Stimulated activated naive B cell treated with anti-CD40 and anti-IgM and Interleukin-4, amounts not matched to agents 10 μg/mL and 1 μg/mL and 100 μg/mL, for 72 hours (primary cell): Measurements from ENCODE around the gene CHMP4B.

Source experiments
- ATAC-seq, 2 donors: fragments of 150-1000 bp; cut with Tn5 transposase; replicated peaks; 2 replicates each; pipeline ENCODE4 v1.10.0; 2021; ENCODE audit warnings: moderate library complexity in 1 of 2
- DNase-seq: peaks from one replicate; pipeline ENCODE4 v3.0.0; 2021
- H3K27ac Mint-ChIP-seq: one replicate; pipeline ENCODE4 v1.8.0; 2022; ENCODE audit warnings: mild to moderate bottlenecking, mixed read lengths
- H3K27me3 Mint-ChIP-seq, 2 donors: one replicate each; pipeline ENCODE4 v1.8.0; 2022; ENCODE audit warnings: mixed read lengths in 2 of 2
- H3K36me3 Mint-ChIP-seq, 2 donors: one replicate each; pipeline ENCODE4 v1.8.0; 2022; ENCODE audit warnings: mixed read lengths in 2 of 2, mild to moderate bottlenecking in 1 of 2
- H3K4me1 Mint-ChIP-seq, 2 donors: one replicate each; pipeline ENCODE4 v1.8.0; 2022; ENCODE audit warnings: mixed read lengths in 2 of 2, mild to moderate bottlenecking in 1 of 2
- H3K4me3 Mint-ChIP-seq, 2 donors: one replicate each; pipeline ENCODE4 v1.8.0; 2022; ENCODE audit warnings: mild to moderate bottlenecking in 2 of 2, mixed read lengths in 2 of 2, moderate library complexity in 1 of 2
- H3K9me3 Mint-ChIP-seq, 2 donors: one replicate each; pipeline ENCODE4 v1.8.0; 2022; ENCODE audit warnings: mixed read lengths in 2 of 2, mild to moderate bottlenecking in 1 of 2

CHMP4B gene

DNA sequence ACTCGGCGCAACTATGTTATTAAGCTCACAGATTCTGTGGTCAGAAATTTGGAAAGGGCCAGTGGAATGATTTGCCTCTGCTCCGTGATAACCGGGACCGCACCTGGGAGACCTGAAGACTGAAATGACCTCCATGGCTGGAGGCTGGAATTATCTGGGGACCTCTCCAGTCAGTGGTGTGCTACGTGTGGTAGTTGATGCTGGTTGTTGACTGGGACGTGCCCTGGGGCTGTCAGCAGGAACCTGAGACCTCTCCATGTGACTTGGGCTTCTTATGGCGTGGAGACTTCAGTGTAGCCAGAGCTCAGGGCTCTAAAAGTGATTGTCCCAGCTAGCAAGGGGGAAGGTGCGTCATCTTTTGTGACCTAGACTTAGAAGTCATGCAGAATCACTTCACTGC, 50.3 kb downstream of the CHMP4B start:
- Mint-ChIP-seq H3K36me3 (peaks cover 25 to 31% of the 10 kb centered on the region in 2 donors), H3K4me3 (no peak overlapping the region), H3K9me3 (no peaks in the 10 kb centered on the region), H3K27me3 (no peaks in the 10 kb centered on the region), H3K27ac (no peak overlapping the region), H3K4me1 (peaks cover 32 to 37% of the 10 kb centered on the region in 2 donors)
- DNase-seq (no peak), ATAC-seq (no peak)

DNA sequence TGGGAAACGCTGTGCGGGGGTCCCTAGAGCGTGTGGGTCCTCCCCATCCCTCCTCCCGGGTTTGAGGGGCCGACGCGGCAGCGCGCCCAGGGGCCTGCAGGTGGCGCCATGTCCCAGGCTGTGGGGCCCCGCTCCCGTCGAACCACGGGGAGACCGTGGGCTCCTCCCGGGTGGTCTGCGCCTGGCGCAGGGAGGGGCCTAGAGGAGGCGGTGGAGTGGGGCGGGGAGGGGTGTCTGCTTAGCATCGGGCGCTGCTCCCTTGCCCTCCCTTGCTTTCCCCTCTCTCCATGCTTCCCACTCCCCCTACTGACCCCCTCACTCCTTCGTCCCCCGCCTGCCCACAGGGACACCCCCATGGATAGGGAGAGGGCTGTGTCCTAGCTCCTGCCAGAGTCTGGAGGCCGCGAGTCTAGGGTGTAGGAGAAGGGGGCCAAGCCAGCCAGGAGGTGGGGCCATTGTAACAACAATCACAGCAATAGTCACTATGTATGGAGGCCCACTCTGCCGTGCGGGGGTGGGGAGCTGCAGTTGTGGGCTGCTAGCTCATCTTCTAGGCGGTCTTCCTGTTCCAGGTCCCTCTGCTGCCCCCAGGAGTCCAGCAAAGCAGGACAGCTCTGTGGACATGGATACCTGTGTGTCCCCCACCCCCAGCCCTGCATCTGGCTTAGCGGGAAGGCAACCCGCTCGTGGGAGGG, 51.7 kb downstream of the CHMP4B start:
- Mint-ChIP-seq H3K4me3 (no peak overlapping the region), H3K9me3 (no peaks in the 10 kb centered on the region), H3K36me3 (peaks cover 13 to 19% of the 10 kb centered on the region in 2 donors), H3K27ac (no peak overlapping the region), H3K4me1 (peaks cover 21 to 30% of the 10 kb centered on the region in 2 donors), H3K27me3 (no peaks in the 10 kb centered on the region)
- ATAC-seq: peak; percentile 63 to 65
- peak; percentile 26 for DNase-seq

GRCh38 chr20:33863440-33864323, 52.5 kb downstream of the CHMP4B start:
- H3K9me3 Mint-ChIP-seq: no peaks in the 10 kb centered on the region
- H3K27me3 Mint-ChIP-seq: peaks cover 0 to 6% of the 10 kb centered on the region in 2 donors
- H3K4me1 Mint-ChIP-seq: peaks cover 13 to 22% of the 10 kb centered on the region in 2 donors
- no peak for ATAC-seq
- no peak overlapping the region for H3K4me3 Mint-ChIP-seq
- H3K36me3 Mint-ChIP-seq: peaks cover 9 to 11% of the 10 kb centered on the region in 2 donors
- H3K27ac Mint-ChIP-seq: no peak overlapping the region
- no peak for DNase-seq

GRCh38 chr20:33864324-33864963, 53.3 kb downstream of the CHMP4B start:
- no peak overlapping the region for H3K4me3 Mint-ChIP-seq
- no peaks in the 10 kb centered on the region for H3K9me3 Mint-ChIP-seq
- no peak overlapping the region for H3K27ac Mint-ChIP-seq
- DNase-seq (no peak), ATAC-seq (no peak)
- peaks cover 2 to 4% of the 10 kb centered on the region in 2 donors for H3K36me3 Mint-ChIP-seq
- peaks cover 0 to 6% of the 10 kb centered on the region in 2 donors for H3K27me3 Mint-ChIP-seq
- peaks cover 5 to 15% of the 10 kb centered on the region in 2 donors for H3K4me1 Mint-ChIP-seq

DNA sequence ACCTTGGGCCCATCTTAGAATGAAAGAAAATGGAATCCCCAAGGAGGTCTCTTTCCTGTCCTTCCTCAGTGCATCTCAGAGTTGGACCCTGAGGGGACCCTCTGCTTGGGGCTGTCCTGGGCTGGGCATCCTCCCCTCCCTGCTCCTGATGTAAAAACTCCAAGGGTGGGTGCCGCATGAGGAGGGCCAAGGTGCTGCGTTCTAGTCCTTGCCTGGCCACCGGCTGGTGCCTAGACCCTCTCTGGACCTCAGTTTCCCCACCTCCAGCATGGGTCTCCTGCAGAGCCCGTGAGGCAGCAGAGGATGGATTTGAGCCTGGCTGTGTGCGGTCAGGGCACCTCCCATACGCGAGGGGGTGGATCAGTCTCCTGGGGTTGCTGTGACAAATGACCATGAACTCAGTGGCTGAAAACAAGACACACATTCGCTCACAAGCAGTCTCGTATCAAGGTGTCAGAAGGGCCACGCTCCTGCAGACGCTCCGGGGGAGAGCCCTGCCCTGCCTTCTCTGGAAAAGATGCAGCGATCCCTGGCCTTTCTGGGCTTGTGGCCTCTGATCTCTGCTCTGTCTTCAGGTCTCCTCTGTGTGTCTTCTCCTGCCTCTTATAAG, 54.7 kb downstream of the CHMP4B start:
- no peak overlapping the region for H3K27ac Mint-ChIP-seq
- DNase-seq (no peak), ATAC-seq (no peak)
- no peaks in the 10 kb centered on the region for H3K9me3 Mint-ChIP-seq
- H3K27me3 Mint-ChIP-seq: peaks cover 3 to 6% of the 10 kb centered on the region in 2 donors
- no peaks in the 10 kb centered on the region for H3K36me3 Mint-ChIP-seq
- no peak overlapping the region for H3K4me3 Mint-ChIP-seq
- H3K4me1 Mint-ChIP-seq: peaks cover 1 to 8% of the 10 kb centered on the region in 2 donors

GRCh38 chr20:33866398-33867100, 55.4 kb downstream of the CHMP4B start:
- Mint-ChIP-seq H3K27me3 (peaks cover 3 to 6% of the 10 kb centered on the region in 2 donors), H3K4me3 (no peak overlapping the region), H3K4me1 (peaks cover 1 to 8% of the 10 kb centered on the region in 2 donors), H3K36me3 (no peaks in the 10 kb centered on the region), H3K27ac (no peak overlapping the region), H3K9me3 (no peaks in the 10 kb centered on the region)
- ATAC-seq (no peak), DNase-seq (no peak)

DNA sequence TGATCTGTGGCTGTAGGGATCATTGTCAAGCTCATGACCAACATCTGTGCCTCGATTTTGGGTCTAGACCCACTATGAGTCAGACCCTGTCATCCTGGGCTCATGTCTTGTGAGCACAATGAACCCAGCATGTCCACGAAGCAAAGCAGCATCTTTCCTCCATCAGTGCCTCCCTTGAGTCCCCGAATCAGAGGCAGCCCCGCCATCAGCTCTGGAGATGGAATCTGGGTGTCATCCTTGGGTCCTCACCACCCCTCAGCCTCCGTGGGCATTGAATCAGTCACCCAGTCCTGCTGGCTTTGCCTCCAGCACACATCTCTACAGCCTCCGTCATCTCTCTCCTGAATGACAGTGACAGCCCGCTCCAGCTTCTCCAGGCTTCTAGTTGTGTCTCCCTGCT, 56.9 kb downstream of the CHMP4B start:
- Mint-ChIP-seq H3K27ac (no peak overlapping the region), H3K9me3 (no peaks in the 10 kb centered on the region), H3K4me1 (peaks cover under 1 to 1% of the 10 kb centered on the region in 2 donors), H3K36me3 (no peaks in the 10 kb centered on the region), H3K27me3 (peaks cover 3 to 6% of the 10 kb centered on the region in 2 donors), H3K4me3 (no peak overlapping the region)
- DNase-seq: no peak
- ATAC-seq: no peak

GRCh38 chr20:33868595-33868994, 57.4 kb downstream of the CHMP4B start:
- Mint-ChIP-seq H3K9me3 (no peaks in the 10 kb centered on the region), H3K27me3 (peaks cover 3 to 6% of the 10 kb centered on the region in 2 donors), H3K4me3 (no peak overlapping the region), H3K36me3 (no peaks in the 10 kb centered on the region), H3K4me1 (no peaks in the 10 kb centered on the region), H3K27ac (no peak overlapping the region)
- no peak for DNase-seq
- ATAC-seq: no peak

- Mint-ChIP-seq H3K9me3 (no peaks in the 10 kb centered on the region), H3K36me3 (no peaks in the 10 kb centered on the region), H3K27ac (no peak overlapping the region), H3K27me3 (peaks cover 3 to 6% of the 10 kb centered on the region in 2 donors), H3K4me3 (no peak overlapping the region), H3K4me1 (no peaks in the 10 kb centered on the region)
- DNase-seq (no peak), ATAC-seq (no peak)
Measured at GRCh38 chr20:33869283-33869682, 58.1 kb downstream of the CHMP4B start.

- no peaks in the 10 kb centered on the region for H3K36me3 Mint-ChIP-seq
- H3K9me3 Mint-ChIP-seq: no peaks in the 10 kb centered on the region
- no peak overlapping the region for H3K4me3 Mint-ChIP-seq
- no peak overlapping the region for H3K27ac Mint-ChIP-seq
- H3K27me3 Mint-ChIP-seq: peaks cover 3 to 6% of the 10 kb centered on the region in 2 donors
- peaks cover 7 to 9% of the 10 kb centered on the region in 2 donors for H3K4me1 Mint-ChIP-seq
- DNase-seq (no peak), ATAC-seq (no peak)
Measured at GRCh38 chr20:33871362-33871761, 60.2 kb downstream of the CHMP4B start.

GRCh38 chr20:33874129-33874528, 63.0 kb downstream of the CHMP4B start:
- H3K27ac Mint-ChIP-seq: no peak overlapping the region
- ATAC-seq (no peak), DNase-seq (no peak)
- H3K36me3 Mint-ChIP-seq: peaks cover 8 to 9% of the 10 kb centered on the region in 2 donors
- peaks cover 8 to 9% of the 10 kb centered on the region in 2 donors for H3K9me3 Mint-ChIP-seq
- H3K4me1 Mint-ChIP-seq: peaks cover 8 to 9% of the 10 kb centered on the region in 2 donors
- H3K27me3 Mint-ChIP-seq: peaks cover 0 to 3% of the 10 kb centered on the region in 2 donors
- no peak overlapping the region for H3K4me3 Mint-ChIP-seq

DNA sequence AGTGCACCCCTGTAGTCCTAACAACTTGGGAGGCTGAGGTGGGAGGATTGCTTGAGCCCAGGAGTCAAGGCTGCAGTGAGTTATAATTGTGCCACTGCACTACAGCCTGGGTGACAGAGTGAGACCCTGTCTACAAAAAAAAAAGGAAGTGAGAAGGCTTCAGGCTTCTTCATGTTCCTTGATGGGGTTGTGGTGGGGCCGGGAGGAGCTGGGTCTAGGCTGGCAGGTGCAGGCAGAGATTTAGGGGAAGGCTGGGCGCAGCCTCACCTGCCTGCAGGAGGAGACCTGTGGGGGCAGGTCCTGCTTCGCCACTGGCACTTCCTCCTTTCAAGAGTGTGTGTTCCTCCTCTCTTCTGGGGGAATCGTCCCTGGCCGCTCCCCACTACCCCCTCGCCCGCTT, 63.9 kb downstream of the CHMP4B start:
- peaks cover 8 to 9% of the 10 kb centered on the region in 2 donors for H3K36me3 Mint-ChIP-seq
- H3K4me3 Mint-ChIP-seq: no peak overlapping the region
- no peak overlapping the region for H3K27ac Mint-ChIP-seq
- ATAC-seq: peak; percentile 97
- H3K27me3 Mint-ChIP-seq: peaks cover 0 to 3% of the 10 kb centered on the region in 2 donors
- H3K9me3 Mint-ChIP-seq: peaks cover 8 to 9% of the 10 kb centered on the region in 2 donors
- H3K4me1 Mint-ChIP-seq: peaks cover 8 to 9% of the 10 kb centered on the region in 2 donors
- DNase-seq: peak; percentile 37

DNA sequence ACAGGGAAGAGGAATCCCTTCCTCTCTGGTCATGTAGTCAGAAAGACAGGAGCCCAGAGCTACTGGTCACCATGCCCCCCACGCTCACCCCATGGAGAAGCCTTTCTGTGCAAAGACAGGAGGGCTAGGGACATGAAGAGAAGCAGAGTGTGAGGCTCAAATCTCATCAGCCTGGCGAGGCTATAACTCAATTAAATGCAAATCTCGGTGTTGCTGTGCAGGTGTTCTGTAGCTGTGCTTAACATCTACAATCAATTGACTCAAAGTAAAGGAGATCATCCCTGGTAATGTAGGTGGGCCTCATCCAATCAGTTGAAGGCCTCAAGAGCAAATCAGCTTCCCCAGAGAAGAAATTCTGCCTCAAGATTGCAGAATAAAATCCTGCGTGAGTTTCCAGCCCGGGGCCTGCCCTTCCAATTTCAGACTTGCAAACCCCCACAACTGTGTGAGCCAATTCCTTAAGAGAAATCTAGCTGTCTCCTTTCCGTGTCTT, 64.4 kb downstream of the CHMP4B start:
- H3K4me1 Mint-ChIP-seq: peaks cover 8 to 9% of the 10 kb centered on the region in 2 donors
- no peaks in the 10 kb centered on the region for H3K27me3 Mint-ChIP-seq
- ATAC-seq (peak in 1 of 2 donors; percentile 13), DNase-seq (no peak)
- peaks cover 8 to 12% of the 10 kb centered on the region in 2 donors for H3K36me3 Mint-ChIP-seq
- no peak overlapping the region for H3K4me3 Mint-ChIP-seq
- no peak overlapping the region for H3K27ac Mint-ChIP-seq
- peaks cover 9 to 12% of the 10 kb centered on the region in 2 donors for H3K9me3 Mint-ChIP-seq
